GM21529 (cell line): Measurements from ENCODE around the gene SELENOS.
"Not testable (repeated sequence)": the region's sequence is repeated elsewhere in the genome, so short reads cannot be mapped to it uniquely, and the experiment has no call there.

Experiments used
- ATAC-seq: cut with Tn5 transposase; IDR thresholded peaks from one replicate; pipeline ENCODE4 v1.9.1; 2021; ENCODE audit not compliant: unreplicated experiment

Gene SELENOS

DNA sequence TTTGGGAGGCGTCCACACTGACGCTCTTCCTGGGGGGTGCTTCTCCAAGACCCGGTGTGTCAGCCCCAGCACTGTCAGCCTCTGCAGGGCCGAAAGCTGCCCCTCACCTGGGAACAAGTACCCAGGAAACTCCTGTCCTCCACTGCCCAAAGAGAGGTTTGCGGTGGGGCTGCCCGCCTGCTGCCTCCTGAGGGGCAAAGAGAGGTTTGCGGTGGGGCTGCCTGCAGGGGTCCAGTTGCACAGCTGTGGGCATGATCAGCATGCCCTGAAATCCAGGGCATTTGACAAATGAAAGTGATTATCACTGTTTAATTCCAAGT lies 32.8 kb upstream of the SELENOS start:
- no peak for ATAC-seq

DNA sequence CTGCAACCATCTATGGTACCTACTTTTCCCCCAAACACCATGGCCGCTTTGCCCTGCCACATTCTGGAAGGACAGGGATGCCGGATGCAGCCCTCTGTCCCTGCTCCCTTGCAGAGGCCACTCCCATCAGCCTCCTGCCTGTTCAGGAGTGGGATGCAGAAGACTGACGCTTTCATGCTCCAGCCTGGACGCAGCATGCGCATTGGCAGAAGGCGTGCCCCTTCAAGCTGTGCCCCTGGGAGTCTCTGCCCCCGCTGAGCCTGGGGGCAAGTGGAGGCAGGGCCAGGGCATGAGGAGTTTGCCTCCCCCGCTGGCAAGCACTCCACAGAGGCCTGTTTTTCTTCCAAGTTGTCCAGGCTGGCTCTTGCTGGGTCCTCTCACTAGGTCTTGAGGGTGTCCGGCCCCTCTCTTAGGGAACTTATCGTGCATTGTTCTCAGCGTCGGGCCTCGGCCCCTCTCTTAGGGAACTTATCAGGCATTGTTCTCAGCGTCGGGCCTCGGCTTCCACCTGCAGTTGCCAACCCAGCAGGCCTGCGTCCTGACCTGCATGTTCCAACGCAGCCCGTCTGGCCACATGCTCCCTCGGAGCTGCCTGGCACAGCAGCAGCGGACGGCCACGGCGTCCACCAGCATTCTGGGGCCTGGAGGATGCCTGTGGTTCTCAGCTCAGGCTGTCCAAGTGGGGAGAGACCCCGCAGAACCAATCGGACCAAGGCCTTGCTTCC lies 32.3 kb upstream of the SELENOS start:
- no peak for ATAC-seq

DNA sequence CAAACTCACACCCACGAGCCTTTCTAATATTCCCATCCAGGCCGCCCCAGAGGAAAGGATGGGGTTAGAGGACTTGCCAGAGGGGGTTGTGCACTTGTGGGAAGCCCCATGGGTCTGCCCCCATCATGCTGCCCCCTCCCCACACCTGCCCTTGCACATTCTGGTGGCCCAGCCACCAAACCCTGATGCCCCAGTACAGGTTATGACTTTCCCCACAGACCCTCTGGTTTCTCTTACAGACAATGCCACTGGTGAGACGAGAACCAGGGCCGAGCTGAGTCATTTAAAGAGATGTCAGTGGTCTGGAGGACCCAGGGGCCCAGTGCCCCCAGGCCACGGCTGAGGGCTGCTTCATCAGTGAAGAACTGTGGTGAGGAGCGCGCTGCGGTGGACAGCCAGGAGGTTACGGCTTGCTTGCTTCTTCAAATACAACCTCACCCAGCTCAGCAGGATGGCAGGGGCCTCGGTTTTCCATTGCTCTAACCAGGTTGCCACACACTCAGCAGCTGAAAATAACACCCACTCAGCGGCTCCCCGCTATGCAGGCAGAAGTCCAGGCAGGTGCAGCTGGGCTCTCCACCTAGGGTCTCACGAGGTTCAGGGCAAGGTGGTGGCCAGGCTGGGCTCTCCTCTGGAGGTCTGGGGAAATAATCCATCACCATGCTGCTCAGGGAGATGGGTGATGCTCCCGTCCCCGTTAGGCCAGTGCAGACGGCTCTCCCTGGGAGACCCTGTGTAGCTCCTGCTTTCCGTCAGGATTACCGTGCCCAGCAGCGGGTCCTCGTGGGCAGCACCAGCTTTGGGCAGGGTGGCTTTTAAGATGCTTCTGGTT lies 31.5 kb upstream of the SELENOS start:
- ATAC-seq = no peak

DNA sequence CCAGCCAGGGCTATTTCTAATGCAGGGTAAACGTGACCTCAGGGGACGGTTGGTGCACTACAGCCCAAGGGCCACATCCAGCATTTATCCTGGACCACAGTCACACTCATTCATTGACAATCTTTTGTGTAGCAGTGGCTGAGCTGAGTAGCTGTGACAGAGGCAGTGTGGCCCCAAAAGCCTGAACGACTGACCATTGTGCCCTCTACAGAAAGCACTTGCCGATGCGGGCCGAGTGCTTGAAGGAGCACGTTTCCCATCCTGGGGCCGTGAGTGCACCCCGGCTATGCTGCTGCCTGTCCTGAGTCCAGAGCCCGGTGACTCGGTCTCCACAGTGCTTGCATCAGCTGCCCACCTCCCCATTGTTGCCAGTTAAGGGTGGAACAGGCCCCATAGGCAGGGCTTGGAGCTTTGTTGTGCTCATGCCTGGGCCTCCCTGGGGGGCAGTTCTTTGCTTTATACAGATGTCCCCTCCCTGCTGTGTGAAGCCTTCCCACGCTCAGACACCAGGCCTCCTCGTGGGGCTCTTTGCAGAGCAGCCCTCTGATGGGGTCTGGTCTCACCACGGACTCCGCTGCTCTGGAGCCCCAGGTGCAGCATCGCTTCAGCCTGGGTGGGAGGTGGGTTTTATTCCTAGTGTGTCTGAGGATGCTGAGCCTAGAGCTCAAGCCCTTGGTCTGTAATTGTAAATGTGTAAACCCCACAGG lies 30.8 kb upstream of the SELENOS start:
- ATAC-seq = no peak

DNA sequence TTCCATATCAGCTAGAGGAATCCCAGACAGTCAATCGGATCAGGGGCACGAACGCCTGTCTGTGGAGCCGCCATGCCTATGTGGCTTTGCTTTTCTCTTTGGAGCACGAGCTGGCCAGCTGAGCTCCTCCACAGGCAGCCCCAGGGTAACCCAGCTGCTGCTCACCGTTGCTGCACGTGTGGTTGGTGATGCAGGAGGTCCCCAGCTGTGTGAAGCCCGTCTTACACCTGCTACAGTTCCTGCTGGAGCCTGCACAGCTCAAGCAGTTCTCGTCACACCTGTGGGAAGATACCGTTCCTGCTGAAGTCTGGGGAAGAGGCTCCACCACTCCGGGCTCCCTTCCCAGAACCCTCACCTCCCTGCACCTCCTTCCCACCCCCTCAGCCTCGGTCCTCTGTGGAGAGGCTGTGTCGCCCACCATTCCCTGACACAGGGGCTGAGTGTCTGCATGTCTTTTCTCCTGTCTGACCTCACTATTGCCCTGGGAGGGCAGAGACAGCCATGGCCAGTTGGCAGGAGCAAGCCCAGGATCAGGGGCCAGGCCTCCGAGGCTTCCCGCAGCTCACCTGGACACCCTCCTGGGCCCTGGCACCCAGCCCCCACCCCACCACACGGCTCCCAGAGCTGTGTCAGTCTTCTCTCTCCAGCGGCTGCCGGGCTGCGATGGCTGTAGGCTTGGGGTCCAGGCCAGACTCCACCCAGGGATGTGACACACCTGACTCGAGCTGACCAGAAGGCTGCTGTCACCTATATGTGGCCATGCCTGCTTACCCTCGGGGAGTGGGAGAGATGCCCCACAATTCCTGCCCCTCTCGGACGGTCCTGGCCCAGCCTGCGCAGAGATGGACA lies 30.0 kb upstream of the SELENOS start:
- ATAC-seq = no peak

DNA sequence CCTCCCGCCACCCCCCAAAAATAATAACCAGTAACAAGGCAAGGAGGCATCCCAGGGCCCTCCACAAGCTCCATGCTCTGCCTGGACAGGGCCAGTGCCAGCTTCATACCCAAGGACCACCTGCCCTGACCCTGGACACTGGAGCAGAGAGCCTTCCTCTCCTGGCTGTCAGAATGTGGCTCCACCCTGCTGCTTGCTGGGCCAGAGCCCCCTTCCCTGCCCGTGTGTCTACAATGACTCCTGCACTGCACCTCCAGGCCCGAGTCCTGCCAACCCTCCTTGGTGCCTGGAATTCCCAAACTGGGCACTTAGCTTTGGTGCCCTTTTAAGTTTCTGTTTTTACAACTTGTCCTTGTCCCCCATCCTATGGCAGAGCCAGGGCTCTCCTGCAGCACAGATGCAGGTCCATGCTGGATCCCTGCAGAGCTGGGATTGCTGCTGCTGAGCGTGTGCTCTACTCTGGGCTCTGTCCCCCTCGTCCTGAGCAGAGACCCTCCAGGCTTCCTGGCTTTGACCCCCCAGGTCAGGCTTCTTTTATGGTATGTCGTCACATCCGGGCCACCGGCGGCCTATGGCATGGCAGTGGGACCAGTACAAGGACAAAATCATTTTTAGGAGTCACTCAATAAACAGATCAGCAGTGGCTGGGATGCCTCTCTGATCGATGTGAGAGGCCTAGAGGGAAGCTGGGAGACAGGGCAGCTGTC lies 29.2 kb upstream of the SELENOS start:
- no peak for ATAC-seq

DNA sequence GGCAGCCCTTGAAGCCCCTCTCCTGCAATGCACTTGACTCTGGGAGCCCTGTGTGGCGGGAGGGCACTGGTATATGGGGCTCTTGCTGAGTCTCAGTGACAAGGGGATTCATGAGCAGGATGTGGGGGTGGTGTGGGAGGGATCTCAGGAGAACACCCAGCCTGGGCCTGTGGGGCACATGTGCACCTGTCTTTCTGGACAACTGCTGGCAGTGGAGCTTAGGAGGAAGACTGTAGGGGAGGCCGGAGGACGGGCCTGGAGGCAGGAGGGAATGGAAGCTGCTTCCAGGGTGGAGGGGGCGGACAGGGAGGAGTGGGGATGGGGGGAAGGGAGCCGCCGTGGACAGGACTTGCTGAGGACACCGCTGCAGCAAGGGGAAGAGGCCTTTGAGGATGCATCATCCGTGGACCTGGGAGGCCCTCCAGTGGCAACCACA lies 28.6 kb upstream of the SELENOS start:
- no peak for ATAC-seq

DNA sequence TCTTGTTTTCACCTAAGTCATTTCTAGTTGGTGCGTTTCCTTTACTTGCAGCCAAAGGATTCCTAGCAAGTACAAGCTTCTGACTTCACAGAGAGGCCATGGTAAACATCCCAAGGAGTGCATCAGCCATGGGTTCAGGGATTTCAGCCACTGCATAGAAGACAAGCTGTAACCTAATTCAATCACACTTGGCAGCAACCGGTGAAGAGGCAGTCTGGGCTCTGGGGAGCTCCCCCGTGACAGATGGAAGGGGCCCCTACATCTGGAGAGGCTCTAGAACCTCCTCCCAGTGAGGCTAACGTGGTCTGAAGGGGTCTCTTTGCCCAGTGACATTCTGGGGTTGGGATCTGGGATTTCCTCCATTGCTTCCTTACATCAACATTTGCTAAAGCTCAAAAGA lies 26.1 kb upstream of the SELENOS start:
- no peak for ATAC-seq

DNA sequence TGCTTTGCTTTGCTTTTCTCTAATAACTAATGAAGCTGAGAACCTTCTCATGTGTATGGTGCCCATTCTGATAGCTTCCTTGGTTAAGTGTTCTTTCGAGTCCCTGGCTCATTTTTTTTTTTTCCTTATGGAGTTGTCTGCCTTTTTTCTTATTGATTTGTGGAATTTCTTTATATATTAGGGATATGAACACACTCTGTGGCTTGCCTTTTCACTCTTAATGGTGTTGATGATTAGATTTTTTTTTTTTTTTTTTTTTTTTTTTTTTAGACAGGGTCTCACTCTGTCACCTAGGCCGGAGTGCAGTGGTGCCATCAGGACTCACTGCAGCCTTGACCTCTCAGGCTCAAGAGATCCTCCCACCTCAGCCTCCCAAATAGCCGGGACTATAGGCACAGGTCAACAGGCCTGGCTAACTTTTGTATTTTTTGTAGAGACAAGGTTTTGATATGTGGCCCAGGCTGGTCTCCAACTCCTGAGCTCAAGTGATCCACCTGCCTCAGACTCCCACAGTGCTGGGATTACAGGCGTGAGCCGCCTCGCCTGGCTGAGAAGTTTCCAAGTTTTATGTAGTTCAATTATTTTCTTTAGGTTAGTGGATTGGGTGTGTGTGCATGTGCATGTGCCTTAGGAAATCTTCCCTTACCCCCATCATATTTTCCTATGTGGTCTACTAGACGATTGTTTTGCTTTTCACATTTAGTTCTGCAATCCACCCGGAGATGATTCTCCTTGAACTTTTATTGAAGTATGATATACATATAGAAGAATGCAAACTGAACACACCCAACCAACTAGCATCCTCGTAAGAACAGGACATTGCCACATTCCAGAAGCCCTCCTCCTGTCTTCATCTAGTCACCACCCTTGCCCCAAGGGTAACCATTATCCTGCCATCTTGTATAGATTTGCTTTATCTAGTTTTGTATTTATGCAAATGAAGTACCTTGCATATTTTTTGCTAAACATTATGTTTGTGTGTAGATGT lies 19.4 kb upstream of the SELENOS start:
- no peak for ATAC-seq

DNA sequence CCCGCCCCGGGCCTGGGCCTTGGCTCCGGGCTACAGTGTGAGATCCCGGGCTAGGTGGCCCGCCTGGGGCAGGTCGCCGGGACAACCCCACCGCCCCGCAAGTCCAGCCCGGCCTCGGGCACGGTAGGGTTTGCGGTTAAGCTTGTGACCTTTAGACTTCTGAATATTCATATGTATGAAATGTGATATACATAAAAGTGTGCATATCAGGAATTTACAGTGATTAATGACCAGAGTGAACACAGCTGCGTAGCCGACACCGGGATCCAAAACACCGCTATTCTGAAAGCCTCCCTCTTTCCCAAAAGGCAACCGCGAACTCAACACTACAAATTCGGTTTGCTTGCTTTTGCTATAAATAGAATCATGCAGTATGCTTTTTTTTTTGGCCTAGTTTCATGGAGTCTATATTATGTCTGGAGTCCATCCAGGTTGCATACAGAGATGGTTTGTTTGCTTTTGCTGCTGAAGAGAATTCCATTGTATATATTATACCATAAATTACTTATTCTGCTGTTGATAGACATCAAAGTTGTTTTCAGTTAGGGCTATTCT lies 18.4 kb upstream of the SELENOS start:
- ATAC-seq = no peak

DNA sequence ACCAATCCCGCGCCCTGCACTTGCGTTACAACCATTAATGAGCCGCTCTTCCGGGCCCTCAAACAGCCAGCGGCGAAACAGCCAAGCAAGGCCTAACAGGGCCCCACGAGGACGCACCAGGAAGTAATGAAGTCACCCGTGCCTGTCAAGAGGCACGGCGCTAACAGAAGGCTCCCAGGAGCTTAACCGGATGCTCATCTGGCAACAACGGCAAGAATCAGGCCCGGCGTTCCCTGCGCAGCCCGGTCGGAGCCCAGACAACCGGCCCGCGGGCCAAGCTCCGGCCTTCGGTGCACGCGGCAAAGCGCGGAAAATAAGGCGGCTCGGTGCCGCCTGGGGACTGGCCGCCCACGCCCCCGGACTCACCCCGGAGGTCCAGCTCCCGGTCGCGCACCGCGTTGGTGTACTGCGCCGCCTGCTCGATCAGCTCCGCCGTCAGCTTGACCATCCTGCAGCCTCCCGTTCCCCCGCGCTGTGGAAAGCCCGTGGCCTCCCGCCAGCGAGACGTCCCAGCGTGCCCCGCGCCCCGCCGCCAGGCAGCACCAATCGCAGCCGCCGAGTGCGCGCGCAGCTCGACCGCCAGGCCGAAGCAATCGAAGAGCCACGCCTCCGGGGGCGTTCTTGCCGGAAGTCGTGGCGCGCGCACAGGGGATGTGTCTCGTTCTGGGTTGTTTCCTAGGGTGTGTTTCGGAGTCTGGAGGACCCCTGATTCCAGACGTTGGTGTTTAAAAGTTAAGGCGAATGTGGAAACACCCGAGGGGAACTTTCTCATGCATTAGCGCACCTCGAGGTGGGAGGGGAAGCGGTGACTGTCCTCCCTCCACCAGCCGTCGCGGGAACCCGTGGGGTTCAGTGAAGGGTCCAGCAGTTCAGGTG lies 17.7 kb upstream of the SELENOS start, which contains the start of gene SNRPA1:
Gene SNRPA1 (minus strand): TSS at position 518 of the 876 bp plus-strand sequence. CDS start 70 bp downstream, at position 448.
- ATAC-seq = peak; percentile 75

DNA sequence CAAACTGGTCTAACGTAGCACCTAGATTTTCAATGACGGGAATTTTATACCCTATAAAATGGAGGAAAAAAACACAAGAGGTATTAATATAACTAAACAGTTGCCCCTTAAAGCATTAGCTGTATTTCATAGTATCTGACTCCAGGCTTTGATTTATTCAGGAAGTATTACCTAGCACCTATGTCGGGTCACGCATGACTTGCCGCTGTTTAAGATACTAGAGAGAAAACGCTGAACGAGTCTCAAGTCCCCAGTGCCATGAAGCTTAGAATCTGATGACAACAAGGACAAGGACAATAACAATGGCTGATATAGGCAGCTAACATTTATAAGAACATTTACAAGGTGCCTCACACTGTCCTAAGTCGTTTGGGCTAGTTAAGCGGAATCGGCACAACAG lies 15.8 kb upstream of the SELENOS start:
- no peak for ATAC-seq

DNA sequence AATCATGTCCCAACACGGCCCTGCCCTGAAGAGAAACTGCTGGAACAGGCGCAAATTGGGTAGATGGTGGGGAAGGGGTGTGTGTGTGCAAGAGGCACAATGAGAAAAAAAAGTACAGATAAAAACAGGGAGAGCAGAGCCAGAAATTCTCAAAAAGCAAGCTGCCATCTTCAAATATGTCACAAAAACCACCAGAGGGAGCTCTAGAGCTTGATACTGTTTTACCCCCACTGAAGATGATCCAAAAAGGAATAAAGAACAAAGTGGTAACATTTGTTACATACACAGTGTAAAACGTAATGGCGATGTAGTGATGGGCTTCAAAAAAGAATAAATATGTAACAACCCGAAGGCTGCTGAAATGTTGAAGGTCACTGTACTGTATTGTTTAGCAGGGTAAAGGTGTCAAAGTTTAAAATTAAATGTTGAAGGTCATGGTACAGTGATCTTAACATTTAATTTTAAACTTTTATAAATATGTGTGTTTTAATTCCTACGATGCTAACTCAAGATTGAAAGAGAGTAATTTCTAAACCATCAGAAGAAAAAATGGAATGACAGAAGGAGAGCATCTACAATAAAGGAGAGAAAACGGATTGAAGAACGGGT lies 11.7 kb upstream of the SELENOS start:
- no peak for ATAC-seq

DNA sequence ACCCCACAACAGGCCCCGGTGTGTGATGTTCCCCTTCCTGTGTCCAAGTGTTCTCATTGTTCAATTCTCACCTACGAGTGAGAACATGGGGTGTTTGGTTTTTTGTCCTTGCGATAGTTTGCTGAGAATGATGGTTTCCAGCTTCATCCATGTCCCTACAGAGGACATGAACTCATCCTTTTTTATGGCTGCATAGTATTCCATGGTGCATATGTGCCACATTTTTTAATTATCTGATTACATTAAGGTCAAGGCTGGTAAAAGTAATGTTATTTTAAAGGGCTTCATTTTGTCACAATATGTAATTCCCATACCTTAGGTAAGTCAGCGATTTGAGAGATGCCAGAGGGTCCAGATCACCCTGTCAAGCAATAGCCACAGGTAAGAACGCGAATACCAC lies 10.1 kb upstream of the SELENOS start:
- not testable (repeated sequence) for ATAC-seq

DNA sequence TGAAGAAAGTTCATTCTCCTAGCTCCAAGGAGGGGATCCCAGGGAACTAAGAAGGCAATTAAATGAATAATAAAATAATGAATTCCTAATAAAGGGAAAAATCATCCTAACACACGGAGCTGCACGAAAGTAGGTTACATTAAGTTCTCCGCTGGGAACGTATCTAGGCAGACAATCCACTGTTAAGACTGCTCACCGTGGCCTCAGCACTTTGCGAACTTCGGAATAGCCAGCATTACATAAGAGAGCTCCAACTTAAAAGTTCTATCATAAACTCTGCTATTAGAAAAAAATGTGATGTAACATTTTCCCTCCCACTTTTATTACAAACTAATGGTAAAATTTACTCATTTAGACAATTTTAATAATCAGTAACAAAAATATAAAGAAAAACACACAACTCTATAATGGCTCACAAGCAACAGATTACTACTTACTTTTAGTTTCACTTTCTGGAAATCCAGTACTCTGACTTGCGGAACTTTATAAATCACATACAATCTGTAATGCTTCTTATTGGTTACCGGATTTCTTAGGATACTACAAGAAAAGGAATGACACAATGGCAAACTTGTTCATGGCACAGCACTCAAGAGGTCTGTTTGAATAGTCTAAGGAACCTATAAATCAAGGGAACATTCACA lies 9.3 kb upstream of the SELENOS start:
- ATAC-seq = no peak

DNA sequence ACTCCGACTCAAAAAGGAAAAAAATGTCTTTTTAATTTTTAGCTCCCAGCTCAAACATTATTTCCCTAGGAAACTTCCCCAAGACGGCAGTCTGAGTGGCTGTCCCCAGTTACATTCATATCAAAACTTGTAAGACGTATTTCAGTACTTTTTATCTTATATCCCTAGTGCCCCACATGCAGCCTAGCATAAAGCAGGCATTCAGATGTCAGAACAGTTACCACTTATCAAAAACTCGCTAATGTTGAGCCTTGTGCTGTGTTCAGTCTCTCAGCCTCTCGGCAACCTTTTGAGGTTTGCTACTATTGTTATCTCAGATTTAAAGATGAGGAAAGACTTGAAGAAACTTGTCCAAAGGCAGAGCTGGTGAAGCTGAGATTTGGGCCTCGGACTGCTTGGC lies 6.6 kb upstream of the SELENOS start:
- no peak for ATAC-seq

DNA sequence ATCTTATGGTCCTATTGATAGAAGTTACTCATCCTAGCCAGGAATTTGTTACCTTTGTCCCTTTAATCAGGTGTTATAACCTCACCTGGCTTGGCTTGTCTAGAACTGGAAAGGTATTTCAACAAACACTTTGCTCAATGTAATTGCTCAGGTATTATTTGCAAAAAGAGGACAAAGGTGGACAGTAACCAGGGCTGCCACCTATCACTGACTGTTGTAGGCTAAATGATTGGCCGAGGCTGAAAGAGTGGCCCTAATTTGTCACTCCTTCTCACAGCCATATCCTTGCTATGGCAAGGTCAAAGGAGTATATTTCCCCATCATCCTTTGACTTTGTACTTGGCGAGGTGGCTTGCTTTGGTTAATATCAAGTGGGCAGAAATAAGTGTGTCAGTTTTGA lies 2.7 kb upstream of the SELENOS start:
- ATAC-seq = no peak
